CMK (cell line): ENCODE results near the gene OR10AD1.
"Not testable (repeated sequence)": the region's sequence is repeated elsewhere in the genome, so short reads cannot be mapped to it uniquely, and the experiment has no call there.

Source experiments
- DNase-seq: peaks from one replicate; pipeline ENCODE4 v3.0.0-alpha.2; 2010; ENCODE audit warnings: low read depth

OR10AD1 gene

GRCh38 chr12:48160807-48161206, 42.3 kb downstream of the OR10AD1 start:
- DNase-seq, result peak; percentile 95

- DNase-seq, result no peak
Observed at GRCh38 chr12:48160046-48160445, 43.0 kb downstream of the OR10AD1 start.

- DNase-seq, result no peak
Observed at GRCh38 chr12:48157889-48158370, 45.2 kb downstream of the OR10AD1 start.

- peak; percentile 97 for DNase-seq
Observed at GRCh38 chr12:48157018-48157888, 45.8 kb downstream of the OR10AD1 start, which contains the start of gene ASB8. ASB8 (minus strand) TSS chr12:48157515; CDS start chr12:48153496, 4,019 bp downstream.

- DNase-seq, result no peak
Observed at GRCh38 chr12:48156652-48157017, 46.5 kb downstream of the OR10AD1 start.

GRCh38 chr12:48155786-48156185, 47.3 kb downstream of the OR10AD1 start:
- not testable (repeated sequence) for DNase-seq
